SW 1271 (cell line): ENCODE results near the gene DST.

Source experiments
- DNase-seq, 2 experiments: peaks; one replicate each; lab custom pipeline; 2025; lab: John Stamatoyannopoulos, UW

DST gene

GRCh38 chr6:56433119-56433518 lies 209.6 kb downstream of the DST start:
- DNase-seq = no peak

- DNase-seq = no peak
These were observed 210.5 kb downstream of the DST start for GRCh38 chr6:56432194-56432593.

GRCh38 chr6:56430629-56431600 lies 211.8 kb downstream of the DST start:
- no peak for DNase-seq

- DNase-seq = no peak
These were observed 218.1 kb downstream of the DST start for GRCh38 chr6:56424542-56425083.

- no peak for DNase-seq
These were observed 218.6 kb downstream of the DST start for GRCh38 chr6:56424064-56424463.

- DNase-seq = no peak
These were observed 222.4 kb downstream of the DST start for GRCh38 chr6:56420296-56420695.

GRCh38 chr6:56419191-56419590 lies 223.5 kb downstream of the DST start:
- DNase-seq = no peak

GRCh38 chr6:56417823-56418222 lies 224.9 kb downstream of the DST start:
- DNase-seq = no peak

- DNase-seq = no peak
These were observed 226.4 kb downstream of the DST start for GRCh38 chr6:56416247-56416646.

- no peak for DNase-seq
These were observed 233.7 kb downstream of the DST start for GRCh38 chr6:56408976-56409375.
